A673 (cell line): ENCODE measurements around the gene HSP90AB1.

ENCODE experiments used
- CTCF ChIP-seq: fragments of 300-800, 200-600 bp; sonication (generic); conservative IDR thresholded peaks from 2 replicates; pipeline ENCODE4 v1.5.1; 2017; ENCODE audit warnings: low read depth, mild to moderate bottlenecking, antibody characterized with exemption, low read length, moderate library complexity, mixed read lengths
- EZH2 ChIP-seq: fragments of 200-600 bp; sonication (generic); IDR thresholded peaks from 2 replicates; pipeline ENCODE4 v1.6.1; 2017; ENCODE audit warnings: borderline replicate concordance, low read depth, mild to moderate bottlenecking, mixed read lengths, antibody characterized with exemption, low read length; ENCODE audit not compliant: poor library complexity, severe bottlenecking

DNA sequence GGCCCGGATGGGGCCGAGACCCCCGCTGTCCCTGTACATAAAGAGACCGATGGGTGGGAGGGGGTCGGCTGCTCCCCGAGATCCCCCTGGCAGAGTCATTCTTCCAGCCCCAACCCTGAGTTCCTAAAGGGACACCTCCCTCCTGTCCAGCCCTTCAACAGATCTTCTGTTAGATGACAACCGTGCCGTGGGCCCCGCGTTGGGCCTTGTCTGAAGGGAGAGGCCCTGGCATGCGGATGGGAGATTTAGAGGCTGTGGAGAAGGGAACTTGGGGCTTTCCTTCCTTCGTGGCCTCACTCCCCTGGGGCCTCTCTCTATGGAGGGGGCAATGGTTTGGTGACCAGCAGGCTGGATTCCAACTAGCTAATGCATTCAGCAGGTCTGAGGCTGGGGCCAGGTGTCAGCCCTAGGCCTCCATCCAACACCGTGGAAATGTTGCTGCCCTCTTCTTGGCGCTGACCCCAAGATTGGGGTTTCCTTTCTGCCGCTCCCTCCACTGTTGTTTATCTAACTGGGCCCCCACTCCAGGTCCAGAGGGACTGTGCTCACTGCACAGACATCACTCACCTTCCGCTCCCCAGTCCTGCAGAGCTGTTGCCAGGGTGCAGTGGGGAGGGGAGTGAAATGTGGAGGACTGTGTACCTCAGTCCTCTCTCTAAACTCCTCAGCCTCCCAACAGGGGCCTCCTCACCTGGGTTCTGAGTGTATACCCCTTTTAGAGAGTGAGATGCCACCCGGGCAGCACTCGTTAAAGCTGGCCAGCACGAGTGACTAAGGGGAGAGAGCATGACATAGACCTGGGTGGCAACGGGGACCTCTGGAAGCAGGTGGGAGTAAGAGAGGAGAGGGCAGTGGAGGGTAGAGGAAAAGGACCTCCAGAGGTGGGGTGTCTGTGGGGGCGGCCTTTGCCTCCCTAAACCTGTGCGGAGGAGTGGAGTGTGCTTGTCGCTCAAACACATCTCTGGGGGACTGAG, 30.1 kb downstream of the HSP90AB1 start:
- no peak for TF ChIP-seq CTCF
- no peak for TF ChIP-seq EZH2
